A549 (cell line): ENCODE data around the gene NHLH1. TPM values are rescaled to one million over a fixed set of nuclear protein-coding genes. Genes with fewer than 3 reads are reported as not detected.

Experiments
- ATAC-seq, 2 experiments: fragments of 200-7000 bp in 1 of 2; fragments of >200 bp in 1 of 2; cut with Nextera tagmentation in 1 of 2; cut with Tn5 transposase in 1 of 2; 3 replicates each; pipeline versions ENCODE4 v1.8.0 to v1.9.1; 2018 to 2020; ENCODE audit warnings: mild to moderate bottlenecking in 1 of 2, moderate library complexity in 1 of 2
- CTCF ChIA-PET: fragments of 300-600 bp; sonication (Branson Sonifier 250); formaldehyde crosslinking; extraction: SDS; loops from one replicate; lab custom pipeline; 2021; ENCODE audit warnings: antibody characterized with exemption, inconsistent platforms; lab: Yijun Ruan, JAX
- POLR2A ChIA-PET: fragments of 350-600 bp; formaldehyde crosslinking; extraction: SDS; loops from one replicate; lab custom pipeline; 2021; ENCODE audit warnings: antibody characterized with exemption, inconsistent platforms; lab: Yijun Ruan, JAX
- DNase-seq, 2 experiments: peaks; one replicate each; pipeline versions ENCODE4 v3.0.0 to v3.0.0-alpha.2; 2011 to 2016; ENCODE audit warnings: low read depth in 1 of 2, low spot score in 1 of 2
- FAIRE-seq: peaks from 2 replicates; lab custom pipeline; 2011; peaks lifted over from hg19 to GRCh38; lab: Jason Lieb, UNC
- H3K27ac ChIP-seq, 2 experiments: fragments of >200 bp; sonication (Bioruptor Twin); formaldehyde crosslinking; 3 replicates each; pipeline ENCODE4 v1.5.1; 2016 to 2017
- H3K4me1 ChIP-seq: fragments of >200 bp; sonication (Bioruptor Twin); formaldehyde crosslinking; 3 replicates; pipeline ENCODE4 v1.6.1; 2016
- H3K4me2 ChIP-seq: fragments of >200 bp; sonication (Bioruptor Twin); formaldehyde crosslinking; 3 replicates; pipeline ENCODE4 v1.6.1; 2016
- H3K4me3 ChIP-seq: fragments of >200 bp; sonication (Bioruptor Twin); formaldehyde crosslinking; 3 replicates; pipeline ENCODE4 v1.5.1; 2016
- H3K9me3 ChIP-seq: fragments of >200 bp; sonication (Bioruptor Twin); formaldehyde crosslinking; 3 replicates; pipeline ENCODE4 v1.6.1; 2016
- CBX2 ChIP-seq: fragments of 200-600 bp; sonication (generic); IDR thresholded peaks from 2 replicates; pipeline ENCODE4 v1.6.1; 2016; ENCODE audit warnings: low read depth, mild to moderate bottlenecking, borderline replicate concordance
- CBX8 ChIP-seq: fragments of 200-600 bp; sonication (generic); IDR thresholded peaks from 2 replicates; pipeline ENCODE4 v1.6.1; 2016
- CHD4 ChIP-seq: fragments of 200-600 bp; sonication (generic); IDR thresholded peaks from 2 replicates; pipeline ENCODE4 v1.6.1; 2016; ENCODE audit warnings: antibody characterized with exemption, mild to moderate bottlenecking, borderline replicate concordance
- EHF ChIP-seq: fragments of 250-450 bp; sonication (Bioruptor Pico); IDR thresholded peaks from 2 replicates; pipeline ENCODE4 v1.5.0; 2020; ENCODE audit warnings: mild to moderate bottlenecking
- GATA3 ChIP-seq: IDR thresholded peaks from 2 replicates; pipeline ENCODE4 v1.6.1; 2012; ENCODE audit warnings: borderline replicate concordance
- HDAC2 ChIP-seq: fragments of 200-600 bp; sonication (generic); IDR thresholded peaks from 2 replicates; pipeline ENCODE4 v1.6.1; 2016
- JUN ChIP-seq, 2 experiments: fragments of >200 bp; sonication (Bioruptor Twin); formaldehyde crosslinking; IDR thresholded peaks; 2 replicates in 1 of 2; 3 replicates in 1 of 2; pipeline ENCODE4 v1.6.1; 2016 to 2017
- JUNB ChIP-seq: fragments of >200 bp; sonication (Bioruptor Twin); formaldehyde crosslinking; IDR thresholded peaks from 2 replicates; pipeline ENCODE4 v1.6.1; 2016
- KDM1A ChIP-seq: fragments of 200-600 bp; sonication (generic); IDR thresholded peaks from 2 replicates; pipeline ENCODE4 v1.6.1; 2016; ENCODE audit warnings: low read depth, mild to moderate bottlenecking
- KDM5A ChIP-seq: fragments of 200-600 bp; sonication (generic); IDR thresholded peaks from 2 replicates; pipeline ENCODE4 v1.6.1; 2016; ENCODE audit warnings: antibody characterized with exemption, mild to moderate bottlenecking
- MAFK ChIP-seq: fragments of 450-650 bp; IDR thresholded peaks from 2 replicates; pipeline ENCODE4 v1.6.1; 2014; ENCODE audit not compliant: partially characterized antibody
- MYC ChIP-seq: IDR thresholded peaks from 2 replicates; pipeline ENCODE4 v1.6.1; 2012; ENCODE audit warnings: mild to moderate bottlenecking, inconsistent platforms, low read length, improper control_type of control experiment, borderline replicate concordance
- RFX5 ChIP-seq: fragments of 450-650 bp; IDR thresholded peaks from 2 replicates; pipeline ENCODE4 v1.7.1; 2014; ENCODE audit warnings: antibody characterized with exemption, mild to moderate bottlenecking, moderate library complexity
- ZNF302 ChIP-seq: fragments of 250-450 bp; sonication (Bioruptor Pico); IDR thresholded peaks from 2 replicates; pipeline ENCODE4 v1.9.0; 2021; ENCODE audit warnings: inconsistent platforms, mild to moderate bottlenecking, moderate library complexity
- WGBS: methylation state at CpG from one replicate; pipeline ENCODE4 v1.1.6; 2017; ENCODE audit errors: missing lambda C conversion rate; 5-methylcytosine and 5-hydroxymethylcytosine counted together
- polyA plus RNA-seq, 4 experiments: library from polyadenylated mRNA; depleted of rRNA in 3 of 4; stranded (reverse); fragments of >200 nt; fragmentation: RNase III in 1 of 4; extraction: RNeasy Plus Mini Kit Qiagen cat#74134 plus additional on column Dnase treatment in 1 of 4; gene quantifications; 2 replicates in 3 of 4; 3 replicates in 1 of 4; pipeline ENCODE4 v1.2.3, GENCODE V29; 2011 to 2017
- TF ChIP-seq, protein P1 (sequence below): IDR thresholded peaks from 2 replicates; pipeline ENCODE4 v1.6.1; 2012
- TF ChIP-seq, protein P2 (sequence below): IDR thresholded peaks from 2 replicates; pipeline ENCODE4 v1.6.1; 2012
- TF ChIP-seq, protein P3 (sequence below): fragments of >200 bp; sonication (Bioruptor Twin); formaldehyde crosslinking; IDR thresholded peaks from 3 replicates; pipeline ENCODE4 v1.5.1; 2016

Gene NHLH1
- polyA plus RNA-seq, 2 of the 4 experiments (the other 2 are of a cell fraction), result 0.34 to 0.63 TPM

DNA sequence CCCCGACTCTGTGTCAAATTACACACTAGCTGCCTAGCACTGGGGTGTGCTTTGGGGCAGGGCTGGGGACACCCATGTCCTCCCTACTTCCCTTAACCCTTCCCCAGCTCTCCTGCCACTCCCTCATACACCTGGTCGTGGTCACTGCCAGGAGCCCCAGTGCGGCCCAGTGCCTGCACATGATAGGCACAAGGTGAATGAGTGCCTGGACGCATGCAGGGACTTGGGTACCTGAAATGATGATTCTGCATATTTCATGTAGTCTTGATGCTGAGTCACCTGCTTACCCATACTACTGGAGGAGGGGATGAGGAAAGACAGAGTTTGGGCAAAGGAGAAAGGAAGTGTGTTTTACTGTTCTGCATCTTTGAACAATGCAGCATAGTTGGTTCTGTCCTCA, 32.0 kb downstream of the NHLH1 start:
- DNase-seq, result no peak
- H3K9me3 ChIP-seq, result no peaks in the 10 kb centered on the region
- peak overlapping the region in 1 of 2 experiments; percentile 62; a peak in 3 of 6 replicates for H3K27ac ChIP-seq
- CTCF ChIA-PET, result interaction anchor here (0.7 to 2.6 kb wide), 6 partner anchors 10 to 314 kb away, joined by 3 to 9 read pairs (median 4); no protein-coding TSS in a partner anchor
- H3K4me2 ChIP-seq, result no peak overlapping the region
- H3K4me1 ChIP-seq, result peaks cover 18% of the 10 kb centered on the region; the same call in 2 of the 3 replicates
- TF ChIP-seq KDM1A (no peak), CBX8 (no peak), MAFK (peak; percentile 96), CBX2 (no peak)
- TF ChIP-seq, protein P1, sequence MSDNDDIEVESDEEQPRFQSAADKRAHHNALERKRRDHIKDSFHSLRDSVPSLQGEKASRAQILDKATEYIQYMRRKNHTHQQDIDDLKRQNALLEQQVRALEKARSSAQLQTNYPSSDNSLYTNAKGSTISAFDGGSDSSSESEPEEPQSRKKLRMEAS, result no peak
- WGBS, result 94% methylated on average over 3 of the region's 4 CpGs
- no peak overlapping the region for H3K4me3 ChIP-seq
- POLR2A ChIA-PET, result no interaction called here
- ATAC-seq, result no peak; a peak in 1 of 6 replicates
- no peak for FAIRE-seq

DNA sequence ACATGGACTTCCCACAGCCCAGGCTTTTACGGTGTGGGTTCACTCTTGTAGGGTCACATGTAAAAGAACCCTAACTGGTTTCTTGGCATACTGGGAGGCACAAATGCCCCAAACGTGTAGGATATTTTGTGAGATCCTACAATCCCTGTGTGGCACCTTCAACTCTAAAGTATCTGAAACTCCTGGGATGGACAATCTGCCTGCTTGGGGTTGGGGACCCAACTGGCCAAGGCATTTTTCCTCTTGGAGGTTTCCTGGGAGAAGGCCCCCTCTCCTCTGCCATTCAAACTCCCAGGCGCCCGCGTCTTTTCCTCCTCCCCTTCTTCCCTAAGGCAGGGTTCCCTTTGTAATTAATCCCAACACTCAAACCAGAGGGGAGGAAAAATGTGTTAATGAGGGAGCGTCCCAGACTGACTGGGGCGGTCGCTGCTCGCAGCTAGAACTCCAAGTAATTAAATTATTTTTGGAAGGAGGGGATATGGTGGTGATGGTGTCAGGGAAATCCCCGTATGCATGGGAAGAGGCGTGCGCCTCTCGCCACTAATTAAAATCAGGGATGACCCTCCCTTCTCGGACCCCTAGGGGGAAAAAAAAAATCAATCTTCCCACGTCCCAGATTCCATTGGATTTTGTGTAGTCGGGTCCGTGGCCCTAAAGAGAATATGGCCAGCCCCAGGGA, 32.8 kb downstream of the NHLH1 start:
- ATAC-seq (0 out of 6 replicates have a peak, but pooled peaks of 1 of the 2 experiments have one; percentile 6), DNase-seq (no peak), FAIRE-seq (no peak)
- H3K9me3 ChIP-seq, result no peaks in the 10 kb centered on the region
- H3K4me3 ChIP-seq, result peak overlapping the region; percentile 75
- H3K4me1 ChIP-seq, result peaks cover 18% of the 10 kb centered on the region; the same call in 2 of the 3 replicates
- peak overlapping the region; percentile 93 for H3K4me2 ChIP-seq
- 75% methylated on average over 17 of the region's 17 CpGs for WGBS
- TF ChIP-seq MYC (no peak), GATA3 (no peak), RFX5 (no peak), EHF (no peak)
- TF ChIP-seq, protein P2, sequence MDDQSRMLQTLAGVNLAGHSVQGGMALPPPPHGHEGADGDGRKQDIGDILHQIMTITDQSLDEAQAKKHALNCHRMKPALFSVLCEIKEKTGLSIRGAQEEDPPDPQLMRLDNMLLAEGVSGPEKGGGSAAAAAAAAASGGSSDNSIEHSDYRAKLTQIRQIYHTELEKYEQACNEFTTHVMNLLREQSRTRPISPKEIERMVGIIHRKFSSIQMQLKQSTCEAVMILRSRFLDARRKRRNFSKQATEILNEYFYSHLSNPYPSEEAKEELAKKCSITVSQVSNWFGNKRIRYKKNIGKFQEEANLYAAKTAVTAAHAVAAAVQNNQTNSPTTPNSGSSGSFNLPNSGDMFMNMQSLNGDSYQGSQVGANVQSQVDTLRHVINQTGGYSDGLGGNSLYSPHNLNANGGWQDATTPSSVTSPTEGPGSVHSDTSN, result no peak
- H3K27ac ChIP-seq, result peak overlapping the region; percentile 80 to 90
- CTCF ChIA-PET, result no interaction called here
- POLR2A ChIA-PET, result no interaction called here

DNA sequence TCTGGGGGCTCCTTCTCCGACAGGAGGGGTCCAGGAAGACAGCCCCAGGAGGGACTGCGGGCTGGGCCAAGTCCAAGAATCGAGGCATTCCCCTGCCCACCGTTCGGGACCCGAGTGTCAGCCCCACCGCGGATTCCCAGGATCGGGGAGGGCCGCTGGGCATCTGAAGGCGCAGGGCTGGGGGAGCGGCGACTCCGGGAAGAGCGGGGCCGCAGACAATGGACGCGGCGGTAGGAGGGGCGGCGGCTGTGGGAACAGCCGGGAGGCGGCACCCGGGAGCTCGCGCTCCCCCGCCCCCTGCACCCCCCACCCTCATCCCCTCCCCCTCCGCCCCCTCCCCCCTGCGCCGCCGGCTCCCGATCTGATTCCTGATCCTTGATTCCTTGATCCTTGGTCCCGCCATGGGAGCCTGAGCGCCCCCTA, 33.4 kb downstream of the NHLH1 start, which contains the start of gene VANGL2:
Gene VANGL2, plus strand, starts transcription at position 342 of the 423 bp plus-strand sequence. CDS start 15,274 bp downstream, outside the sequence.
- Histone ChIP-seq H3K4me2 (peak within 1 kb of the TSS; percentile 93), H3K4me1 (peaks cover 18% of the 10 kb centered on the region; the same call in 2 of the 3 replicates), H3K9me3 (no peaks in the 10 kb centered on the region), H3K4me3 (peak within 1 kb of the TSS; percentile 75), H3K27ac (peak within 1 kb of the TSS; percentile 80 to 90)
- CTCF ChIA-PET, result interaction anchor here (1.4 kb wide), 1 partner anchor 17 kb away, joined by 3 read pairs; no protein-coding TSS in a partner anchor
- peak; percentile 62 to 69 for DNase-seq
- peak; percentile 51 to 75; a peak in 3 of 6 replicates for ATAC-seq
- TF ChIP-seq, protein P3, sequence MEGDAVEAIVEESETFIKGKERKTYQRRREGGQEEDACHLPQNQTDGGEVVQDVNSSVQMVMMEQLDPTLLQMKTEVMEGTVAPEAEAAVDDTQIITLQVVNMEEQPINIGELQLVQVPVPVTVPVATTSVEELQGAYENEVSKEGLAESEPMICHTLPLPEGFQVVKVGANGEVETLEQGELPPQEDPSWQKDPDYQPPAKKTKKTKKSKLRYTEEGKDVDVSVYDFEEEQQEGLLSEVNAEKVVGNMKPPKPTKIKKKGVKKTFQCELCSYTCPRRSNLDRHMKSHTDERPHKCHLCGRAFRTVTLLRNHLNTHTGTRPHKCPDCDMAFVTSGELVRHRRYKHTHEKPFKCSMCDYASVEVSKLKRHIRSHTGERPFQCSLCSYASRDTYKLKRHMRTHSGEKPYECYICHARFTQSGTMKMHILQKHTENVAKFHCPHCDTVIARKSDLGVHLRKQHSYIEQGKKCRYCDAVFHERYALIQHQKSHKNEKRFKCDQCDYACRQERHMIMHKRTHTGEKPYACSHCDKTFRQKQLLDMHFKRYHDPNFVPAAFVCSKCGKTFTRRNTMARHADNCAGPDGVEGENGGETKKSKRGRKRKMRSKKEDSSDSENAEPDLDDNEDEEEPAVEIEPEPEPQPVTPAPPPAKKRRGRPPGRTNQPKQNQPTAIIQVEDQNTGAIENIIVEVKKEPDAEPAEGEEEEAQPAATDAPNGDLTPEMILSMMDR, result no peak
- TF ChIP-seq ZNF302 (CRISPR knock-in tag), result no peak
- TF ChIP-seq CHD4, result no peak
- no peak for TF ChIP-seq HDAC2
- no peak for TF ChIP-seq MYC
- peak; percentile 76 for TF ChIP-seq KDM5A
- no peak for TF ChIP-seq JUNB
- TF ChIP-seq JUN (IDR thresholded peaks at IDR 0.05), result peak in 1 of 2 experiments; percentile 56; a peak in 1 of 5 replicates
- no peak for TF ChIP-seq MAFK
- POLR2A ChIA-PET, result interaction anchor here (0.6 kb wide), 1 partner anchor 139 kb away, joined by 3 read pairs; no protein-coding TSS in a partner anchor
- no peak for FAIRE-seq
- WGBS, result 6% methylated on average over 12 of the region's 34 CpGs
